GM19468 (cell line): ENCODE data around the gene MYL9.
"Not testable (repeated sequence)": the region's sequence is repeated elsewhere in the genome, so short reads cannot be mapped to it uniquely, and the experiment has no call there.

Experiments used
- ATAC-seq: cut with Tn5 transposase; IDR thresholded peaks from one replicate; pipeline ENCODE4 v1.9.1; 2021; ENCODE audit warnings: mild to moderate bottlenecking, moderate library complexity, moderate number of reproducible peaks; ENCODE audit not compliant: unreplicated experiment; ENCODE audit errors: extremely low read depth

The MYL9 gene

GRCh38 chr20:36541227-36541767, at the start of gene MYL9:
TSS of gene MYL9 (plus strand) at chr20:36541519. CDS start at chr20:36544885, 3,366 bp downstream.
- no peak for ATAC-seq

DNA sequence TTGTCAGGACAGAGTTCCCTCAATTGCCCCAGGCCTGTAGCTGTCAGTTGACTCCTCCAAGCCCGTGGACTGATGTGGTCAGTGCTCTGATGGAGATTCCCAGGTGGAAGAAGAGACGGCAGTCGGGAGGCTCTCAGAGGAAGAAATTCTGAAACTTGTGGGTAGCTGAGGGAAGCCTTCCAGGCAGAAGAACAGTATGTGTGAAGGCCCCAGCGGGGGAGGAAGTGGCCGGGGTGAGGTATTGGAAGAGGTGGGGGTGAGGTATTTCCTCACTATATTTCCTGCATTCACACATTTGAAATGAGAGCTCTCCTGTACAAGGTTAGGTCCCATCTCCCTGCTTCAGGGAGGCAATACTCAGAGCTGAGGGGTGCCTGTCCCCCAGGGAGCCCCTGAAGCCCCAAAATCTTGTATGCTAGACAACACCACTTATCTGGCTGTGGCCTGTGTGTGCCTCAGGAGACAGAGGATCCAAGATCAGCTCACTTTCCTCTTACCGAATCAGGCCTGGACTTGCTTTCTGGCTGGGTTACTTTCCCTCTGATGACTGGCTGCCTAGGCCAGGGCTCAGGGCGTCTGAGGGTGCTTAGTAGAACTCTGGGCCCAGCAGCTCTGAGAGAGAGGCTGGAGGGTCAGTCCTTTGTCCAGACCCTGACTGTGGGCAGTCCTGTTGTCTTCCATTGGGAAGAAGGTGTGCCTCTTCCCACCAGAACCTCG, 49.3 kb upstream of the MYL9 start:
- no peak for ATAC-seq

GRCh38 chr20:36493051-36493800, 48.1 kb upstream of the MYL9 start:
- no peak for ATAC-seq

DNA sequence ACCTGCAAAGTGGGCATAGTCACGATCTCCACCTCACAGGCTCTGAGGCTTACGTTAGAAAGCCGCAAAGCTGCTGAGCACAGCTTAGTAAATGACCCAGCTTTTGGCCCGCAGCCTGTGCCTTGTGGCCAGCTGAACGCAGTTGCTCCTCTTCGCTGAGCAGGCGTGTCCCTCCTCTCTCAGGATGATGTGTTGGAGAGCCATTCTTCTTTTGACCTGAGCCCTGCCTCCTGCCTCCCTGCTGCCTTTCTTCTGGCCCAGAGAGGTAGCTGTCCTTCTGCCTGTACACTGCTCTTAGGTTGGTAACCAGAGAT, 47.6 kb upstream of the MYL9 start:
- ATAC-seq: no peak

DNA sequence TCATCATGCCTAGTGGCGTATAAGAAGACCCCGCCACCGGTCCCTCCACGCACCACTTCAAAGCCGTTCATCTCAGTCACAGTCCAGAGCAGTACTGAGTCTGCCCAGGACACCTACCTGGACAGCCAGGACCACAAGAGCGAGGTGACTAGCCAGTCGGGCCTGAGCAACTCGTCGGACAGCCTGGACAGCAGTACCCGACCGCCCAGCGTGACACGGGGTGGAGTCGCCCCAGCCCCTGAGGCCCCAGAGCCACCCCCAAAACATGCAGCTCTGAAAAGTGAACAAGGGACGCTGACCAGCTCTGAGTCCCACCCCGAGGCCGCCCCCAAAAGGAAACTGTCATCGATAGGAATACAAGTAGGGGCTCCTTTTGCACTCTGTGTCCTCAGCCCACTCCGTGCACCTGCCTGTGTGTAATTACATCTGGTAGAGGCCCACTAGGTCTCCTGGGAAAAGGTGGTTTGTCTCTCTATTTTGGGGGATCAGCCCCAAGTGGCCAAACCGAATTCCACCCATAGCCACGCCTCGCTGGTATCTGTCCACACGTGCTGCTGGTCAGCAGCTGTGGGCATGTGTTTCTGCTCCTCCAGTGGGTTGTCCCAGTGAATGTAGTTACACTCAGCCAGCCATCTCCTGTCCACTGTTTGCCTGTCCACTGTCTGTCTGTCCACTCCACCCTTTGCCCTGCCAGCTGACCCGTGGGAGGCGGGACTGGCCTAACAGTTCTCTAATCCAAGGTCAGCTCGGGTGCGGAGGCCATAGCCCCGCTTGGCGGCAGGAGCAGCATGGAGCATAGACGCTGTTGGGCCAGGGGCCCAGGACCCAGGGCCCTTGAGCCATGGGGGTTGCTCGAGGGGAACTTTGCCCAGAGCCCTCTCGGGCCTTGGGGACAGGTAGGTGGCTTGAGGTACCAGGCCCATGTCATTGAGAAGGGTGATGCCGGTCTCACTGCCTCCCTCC, 44.3 kb upstream of the MYL9 start:
- ATAC-seq: no peak

- ATAC-seq: no peak
These were observed 43.5 kb upstream of the MYL9 start for GRCh38 chr20:36497856-36498255.

- no peak for ATAC-seq
These were observed 42.7 kb upstream of the MYL9 start for GRCh38 chr20:36498386-36499179.

DNA sequence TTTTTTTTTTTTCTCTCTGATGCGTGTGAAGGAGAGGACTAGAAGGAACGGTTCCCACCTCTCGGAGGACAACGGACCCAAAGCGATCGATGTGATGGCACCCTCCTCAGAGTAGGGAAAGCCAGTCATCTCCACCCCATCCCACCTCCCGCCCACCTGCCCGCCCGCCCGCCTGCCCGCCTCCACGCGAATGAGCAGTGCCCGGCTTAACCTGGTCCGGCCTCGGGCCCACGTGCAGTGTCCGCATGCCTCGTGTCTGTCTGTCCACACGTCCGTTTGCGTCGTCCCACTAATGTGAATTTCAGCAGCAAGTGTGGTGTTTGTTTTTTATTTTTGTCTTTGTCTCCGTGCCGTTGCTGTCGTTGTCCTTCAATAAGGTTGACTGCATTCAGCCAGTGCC, 42.1 kb upstream of the MYL9 start:
- no peak for ATAC-seq

DNA sequence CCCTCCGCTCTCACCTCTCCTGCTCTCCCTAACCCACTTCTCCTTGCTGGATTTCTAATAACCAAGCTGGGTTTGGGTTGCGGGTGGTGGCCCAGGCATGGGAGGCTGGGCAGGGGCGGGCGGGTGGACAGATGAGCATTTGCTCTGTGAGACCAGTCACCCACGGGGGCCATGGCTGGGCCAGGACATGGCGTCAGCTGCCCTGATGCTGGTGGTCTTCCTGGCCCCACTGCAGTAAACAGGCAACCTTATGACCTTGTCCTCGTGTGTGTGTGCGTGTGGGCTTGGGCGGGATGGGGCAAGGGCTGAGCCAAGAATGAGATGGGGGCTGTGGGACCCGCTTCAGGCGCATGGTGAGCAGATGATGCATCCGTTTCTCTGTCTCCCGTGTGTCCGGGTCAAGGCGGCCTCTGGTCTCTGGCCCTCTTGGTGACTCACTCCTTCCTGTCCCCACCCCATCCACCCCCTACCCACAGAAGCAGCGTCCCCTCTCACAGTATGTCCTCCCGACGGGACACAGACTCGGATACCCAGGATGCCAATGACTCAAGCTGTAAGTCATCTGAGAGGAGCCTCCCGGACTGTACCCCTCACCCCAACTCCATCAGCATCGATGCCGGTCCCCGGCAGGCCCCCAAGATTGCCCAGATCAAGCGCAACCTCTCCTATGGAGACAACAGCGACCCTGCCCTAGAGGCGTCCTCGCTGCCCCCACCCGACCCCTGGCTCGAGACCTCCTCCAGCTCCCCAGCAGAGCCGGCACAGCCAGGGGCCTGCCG, 41.4 kb upstream of the MYL9 start:
- ATAC-seq: no peak

DNA sequence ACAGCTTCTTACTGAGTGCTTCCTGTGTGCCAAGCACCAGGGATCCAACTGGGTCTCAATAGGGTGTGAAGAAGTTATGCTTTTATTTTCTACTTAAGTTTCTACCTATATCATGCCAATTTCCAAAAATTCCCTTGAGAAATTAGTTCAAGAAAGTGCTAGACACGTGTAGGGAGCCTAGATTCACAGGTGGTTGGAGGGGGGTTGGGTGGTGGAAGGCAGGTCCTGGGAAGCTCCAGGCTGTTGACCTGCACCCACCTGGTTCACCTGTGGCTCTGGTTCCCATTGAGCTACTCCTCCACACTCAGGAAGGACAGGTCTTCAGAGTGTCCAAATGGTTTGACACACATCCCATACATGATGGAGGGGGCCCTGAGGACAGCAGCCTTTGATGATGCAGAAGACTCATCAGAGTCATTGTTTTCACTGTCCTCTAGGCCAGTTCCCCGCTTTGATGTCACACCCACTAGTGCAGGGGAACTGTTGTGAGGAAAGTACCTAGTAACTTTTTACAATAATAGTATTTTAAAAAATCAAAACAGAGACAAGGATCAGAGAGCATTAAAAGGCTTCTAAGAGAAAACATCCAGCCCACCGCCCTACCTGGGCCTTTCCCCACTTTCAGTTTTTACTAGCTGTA, 39.8 kb upstream of the MYL9 start:
- ATAC-seq: no peak

DNA sequence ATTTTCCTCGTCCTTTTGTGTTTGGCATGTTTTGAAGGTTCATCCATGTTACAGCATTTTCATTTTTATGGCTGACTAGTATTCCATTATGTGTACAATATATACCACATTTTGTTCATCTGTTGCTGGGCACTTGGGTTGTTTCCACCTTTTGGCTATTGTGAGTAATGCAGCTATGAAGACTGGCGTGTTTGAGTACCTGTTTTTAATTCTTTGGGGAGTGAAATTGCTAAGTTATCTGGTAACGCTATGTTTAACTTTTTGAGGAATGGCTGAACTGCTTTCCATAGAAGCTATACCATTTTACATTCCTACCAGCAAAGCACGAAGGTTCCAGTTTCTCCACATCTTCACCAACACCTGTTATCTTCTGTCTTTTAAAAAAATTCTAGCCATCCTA, 37.0 kb upstream of the MYL9 start:
- no peak for ATAC-seq

DNA sequence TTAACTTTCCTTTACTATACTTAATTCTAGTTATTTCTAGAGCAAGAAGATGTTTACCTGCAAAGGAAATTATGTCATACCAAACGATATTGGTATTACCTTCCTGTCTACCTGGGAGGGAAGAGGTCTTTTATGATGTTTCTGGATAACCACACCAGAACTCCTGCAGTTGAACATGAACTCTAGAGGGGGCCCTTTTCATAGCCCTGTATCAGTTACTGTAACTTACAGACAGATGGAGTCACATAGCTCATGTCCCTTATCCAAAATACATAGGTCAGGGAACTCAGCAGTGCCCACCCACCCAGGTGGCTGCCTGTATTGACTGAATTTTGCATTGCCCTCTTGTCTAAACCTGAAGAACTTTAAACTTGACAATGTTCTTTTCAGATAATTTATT, 35.1 kb upstream of the MYL9 start:
- no peak for ATAC-seq

DNA sequence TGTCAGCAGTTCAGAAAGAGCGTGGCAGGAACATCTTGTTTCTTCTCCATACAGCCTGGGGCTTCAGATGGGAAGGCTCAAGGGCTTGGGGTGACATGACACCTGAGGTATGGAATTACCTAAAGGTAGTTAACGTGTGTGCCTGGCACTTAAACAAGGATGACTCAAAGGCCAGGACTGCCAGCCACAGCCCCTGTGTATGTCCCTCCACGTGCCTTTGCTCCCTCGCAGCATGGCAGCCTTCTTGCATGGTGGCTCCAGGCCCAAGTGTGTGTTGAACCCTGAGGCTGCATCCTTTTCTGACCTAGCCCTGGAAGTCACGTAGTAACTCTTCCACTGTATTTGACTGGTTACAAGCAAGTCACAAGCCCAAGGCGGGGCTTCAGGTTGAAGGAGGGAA, 33.6 kb upstream of the MYL9 start:
- ATAC-seq: no peak

DNA sequence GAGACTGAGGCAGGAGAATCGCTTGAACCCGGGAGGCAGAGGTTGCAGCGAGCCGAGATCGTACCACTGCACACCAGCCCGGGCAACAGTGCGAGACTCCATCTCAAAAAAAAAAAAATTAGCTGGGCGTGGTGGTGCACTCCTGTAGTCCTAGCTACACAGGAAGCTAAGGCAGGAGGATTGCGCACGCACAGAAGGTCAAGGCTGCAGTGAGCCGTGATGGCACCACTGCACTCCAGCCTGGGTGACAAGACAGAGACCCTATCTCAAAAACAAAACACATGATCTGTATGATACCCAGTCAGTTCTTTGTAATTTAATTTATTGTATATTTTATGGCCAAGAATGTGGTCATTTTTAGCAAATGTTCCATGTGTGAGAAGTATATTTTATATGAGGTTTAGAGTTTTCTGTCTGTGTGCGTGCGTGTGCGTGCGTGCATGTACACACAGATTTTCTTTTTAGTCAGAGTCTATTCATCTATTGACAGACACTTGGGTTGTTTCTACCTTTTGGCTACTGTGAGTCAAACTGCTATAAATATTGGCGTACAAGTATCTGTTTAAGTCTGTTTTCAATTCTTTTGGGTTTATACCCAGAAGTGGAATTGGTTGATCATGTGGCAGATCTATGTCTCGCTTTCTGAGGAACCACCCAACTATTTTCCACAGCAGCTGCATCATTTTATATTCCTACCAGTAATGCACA, 22.2 kb upstream of the MYL9 start:
- no peak for ATAC-seq

DNA sequence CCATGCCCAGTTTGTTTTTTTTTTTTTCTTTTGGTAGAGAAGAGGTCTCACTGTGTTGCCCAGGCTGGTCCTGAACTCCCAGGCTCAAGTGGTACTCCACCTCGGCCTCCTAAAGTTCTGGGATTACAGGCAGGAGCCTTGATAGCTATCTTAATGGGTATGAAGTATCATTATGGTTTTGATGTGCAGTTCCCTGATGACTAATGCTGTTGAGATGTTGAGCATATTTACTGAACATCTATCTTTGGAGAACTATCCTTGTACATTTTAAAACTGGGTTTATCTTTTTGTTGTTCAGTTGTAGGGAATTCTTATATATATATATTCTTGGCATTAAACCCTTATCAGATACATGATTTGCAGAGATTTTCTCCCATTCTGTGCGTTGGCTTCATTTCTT, 21.4 kb upstream of the MYL9 start:
- ATAC-seq: no peak

DNA sequence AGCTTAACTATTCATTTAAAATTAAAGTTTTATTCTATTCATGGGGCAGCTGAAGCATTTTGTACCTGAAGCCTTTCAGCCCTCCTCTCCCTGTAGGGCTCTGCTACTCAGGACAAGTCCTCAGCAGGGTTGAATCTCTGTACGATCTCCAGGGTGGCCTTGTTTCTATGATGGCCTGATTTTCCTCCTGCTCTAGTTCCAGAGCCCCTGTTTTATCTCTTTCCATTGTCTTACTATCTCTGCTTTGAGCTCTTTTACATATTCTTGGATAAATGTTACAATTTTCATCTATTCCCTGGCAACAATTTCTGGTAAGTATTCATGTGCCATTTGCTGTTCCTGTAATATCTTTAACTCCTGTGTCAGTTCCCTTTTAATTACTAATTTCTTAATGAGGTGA, 19.8 kb upstream of the MYL9 start:
- no peak for ATAC-seq

GRCh38 chr20:36522412-36522811, 18.9 kb upstream of the MYL9 start:
- ATAC-seq: not testable (repeated sequence)

DNA sequence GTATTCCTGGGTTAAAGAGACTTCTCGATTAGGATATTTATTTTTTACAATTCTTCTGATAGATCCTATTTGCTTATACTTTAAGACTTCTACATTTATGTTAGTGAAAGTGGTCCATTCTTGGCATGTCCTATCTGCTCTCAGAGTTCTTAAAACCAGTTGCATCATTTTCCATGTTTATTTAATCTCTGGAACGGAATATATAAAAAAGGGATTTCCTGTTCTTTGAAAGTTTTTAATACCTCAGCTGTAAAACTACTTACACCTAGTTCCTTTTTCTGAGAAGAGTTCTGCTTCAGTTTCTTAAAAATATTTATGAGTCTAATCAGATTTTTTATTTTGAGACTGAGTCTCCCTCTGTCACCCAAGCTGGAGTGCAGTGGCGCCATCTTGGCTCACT, 18.0 kb upstream of the MYL9 start:
- no peak for ATAC-seq
